ENCODE data around the gene HEATR9.

Gene HEATR9

GRCh38 chr17:35866341-35866950, 2.2 kb downstream of the HEATR9 start:
- DNase-seq (ENCODE audit: low spot score) = no peak

- DNase-seq (ENCODE audit: low spot score) = no peak
Observed at GRCh38 chr17:35865412-35866340, 3.0 kb downstream of the HEATR9 start.

GRCh38 chr17:35864853-35865252, 3.8 kb downstream of the HEATR9 start:
- no peak for DNase-seq (ENCODE audit: low spot score)

GRCh38 chr17:35856603-35857002, 12.1 kb downstream of the HEATR9 start:
- no peak for DNase-seq (ENCODE audit: low spot score)

- no peak for DNase-seq (ENCODE audit: low spot score)
Observed at GRCh38 chr17:35855965-35856364, 12.7 kb downstream of the HEATR9 start.

GRCh38 chr17:35849469-35850348, 19.0 kb downstream of the HEATR9 start:
- peak; percentile 78 for DNase-seq (ENCODE audit: low spot score)

GRCh38 chr17:35847633-35848373, 20.9 kb downstream of the HEATR9 start:
- no peak for DNase-seq (ENCODE audit: low spot score)

- no peak for DNase-seq (ENCODE audit: low spot score)
Observed at GRCh38 chr17:35847006-35847405, 21.7 kb downstream of the HEATR9 start.

- no peak for DNase-seq (ENCODE audit: low spot score)
Observed at GRCh38 chr17:35846055-35846809, 22.5 kb downstream of the HEATR9 start.

GRCh38 chr17:35844547-35844946, 24.1 kb downstream of the HEATR9 start:
- DNase-seq (ENCODE audit: low spot score) = no peak

- DNase-seq (ENCODE audit: low spot score) = no peak
Observed at GRCh38 chr17:35843698-35844097, 25.0 kb downstream of the HEATR9 start.

GRCh38 chr17:35842239-35842638, 26.5 kb downstream of the HEATR9 start:
- DNase-seq (ENCODE audit: low spot score) = no peak

- no peak for DNase-seq (ENCODE audit: low spot score)
Observed at GRCh38 chr17:35841505-35841904, 27.2 kb downstream of the HEATR9 start.

GRCh38 chr17:35841101-35841500, 27.6 kb downstream of the HEATR9 start:
- DNase-seq (ENCODE audit: low spot score) = no peak

GRCh38 chr17:35825206-35825605, 43.5 kb downstream of the HEATR9 start:
- DNase-seq (ENCODE audit: low spot score) = no peak

GRCh38 chr17:35821308-35821707, 47.4 kb downstream of the HEATR9 start:
- DNase-seq (ENCODE audit: low spot score) = no peak

GRCh38 chr17:35819455-35819854, 49.2 kb downstream of the HEATR9 start:
- no peak for DNase-seq (ENCODE audit: low spot score)

- DNase-seq (ENCODE audit: low spot score) = no peak
Observed at GRCh38 chr17:35817196-35817595, 51.5 kb downstream of the HEATR9 start.

- DNase-seq (ENCODE audit: low spot score) = no peak
Observed at GRCh38 chr17:35816723-35817122, 52.0 kb downstream of the HEATR9 start.

- DNase-seq (ENCODE audit: low spot score) = no peak
Observed at GRCh38 chr17:35812456-35812855, 56.2 kb downstream of the HEATR9 start.

GRCh38 chr17:35811759-35812158, 56.9 kb downstream of the HEATR9 start:
- DNase-seq (ENCODE audit: low spot score) = no peak

Measured in CD4-positive, alpha-beta T cell treated with Interleukin-2 at 100 ng/mL for 4 hours (primary cell).